ENCODE measurements around the gene MOAP1.

- TF ChIP-seq CTCF (IDR thresholded peaks at IDR 0.05) = no peak
- no peak for TF ChIP-seq POLR2A (IDR thresholded peaks at IDR 0.05)
Observed at GRCh38 chr14:93175492-93175891, 9.2 kb downstream of the MOAP1 start.
